HepG2 (cell line): Measurements from ENCODE around the gene CKAP2L. TPM values are rescaled to one million over a fixed set of nuclear protein-coding genes. Genes with fewer than 3 reads are reported as not detected.

ENCODE experiments used
- ATAC-seq: fragments of 200-7000 bp; cut with Tn5 transposase; 3 replicates; pipeline ENCODE4 v1.9.1; 2020; ENCODE audit warnings: mild to moderate bottlenecking, moderate library complexity
- BruUV-seq: library from RNA; stranded (reverse); fragments of 400-500 nt; replicated peaks from 2 replicates; lab custom pipeline; 2021; lab: Mats Ljungman, UMichigan
- CTCF ChIA-PET: fragments of 300-600 bp; formaldehyde crosslinking; extraction: SDS; loops from one replicate; lab custom pipeline; 2021; ENCODE audit warnings: low total read pairs, inconsistent platforms, low intra/inter-chr PET ratio; lab: Yijun Ruan, JAX
- POLR2A ChIA-PET: fragments of 350-600 bp; sonication (Branson Sonifier 250); formaldehyde crosslinking; loops from one replicate; lab custom pipeline; 2020; ENCODE audit warnings: antibody characterized with exemption, inconsistent platforms; lab: Yijun Ruan, JAX
- DNase-seq: peaks from one replicate; pipeline ENCODE4 v3.0.0-alpha.2; 2015; ENCODE audit warnings: low spot score
- FAIRE-seq: peaks from 3 replicates; lab custom pipeline; 2011; peaks lifted over from hg19 to GRCh38; lab: Jason Lieb, UNC
- H2AFZ ChIP-seq: one replicate; pipeline ENCODE4 v1.6.1; 2011; ENCODE audit warnings: low read length, inconsistent platforms
- H3K27ac ChIP-seq: fragments of 300-600 bp; 3 replicates; pipeline ENCODE4 v1.8.0; 2011; ENCODE audit warnings: mixed run types, mild to moderate bottlenecking, mixed read lengths, low read length, inconsistent platforms; ENCODE audit not compliant: insufficient read depth; ENCODE audit errors: extremely low read length
- H3K27me3 ChIP-seq, 2 experiments: fragments of 200-600 bp in 1 of 2; 2 replicates in 1 of 2; 3 replicates in 1 of 2; pipeline versions ENCODE4 v1.6.0 to v1.8.0; 2011; ENCODE audit warnings: low read length in 2 of 2, mild to moderate bottlenecking in 2 of 2, moderate library complexity in 2 of 2, inconsistent platforms in 1 of 2; ENCODE audit not compliant: insufficient read depth in 2 of 2, control insufficient read depth in 1 of 2
- H3K36me3 ChIP-seq, 2 experiments: fragments of 200-600 bp in 1 of 2; replicated peaks in 1 of 2; 2 replicates in 1 of 2; 3 replicates in 1 of 2; pipeline versions ENCODE4 v1.5.1 to v1.8.0; 2011; ENCODE audit warnings: low read length in 2 of 2, inconsistent platforms in 1 of 2; ENCODE audit not compliant: insufficient read depth in 2 of 2, control insufficient read depth in 1 of 2
- H3K4me1 ChIP-seq: 2 replicates; pipeline ENCODE4 v1.5.1; 2012; ENCODE audit warnings: low read length, inconsistent platforms; ENCODE audit not compliant: insufficient read depth
- H3K4me2 ChIP-seq: 2 replicates; pipeline ENCODE4 v1.6.0; 2011; ENCODE audit warnings: low read depth, low read length, inconsistent platforms
- H3K4me3 ChIP-seq, 3 experiments: fragments of 200-600 bp in 1 of 3; sonication (generic), shearing (Covaris generic) in 1 of 3; replicated peaks in 1 of 3; 2 replicates each; pipeline ENCODE4 v1.5.1; 2011 to 2016; ENCODE audit warnings: low read length in 3 of 3, inconsistent platforms in 2 of 3, low read depth in 2 of 3, mild to moderate bottlenecking in 2 of 3, control low read depth in 1 of 3, mixed read lengths in 1 of 3; ENCODE audit not compliant: insufficient read depth in 1 of 3
- H3K79me2 ChIP-seq: one replicate; pipeline ENCODE4 v1.6.1; 2011; ENCODE audit warnings: low read length, inconsistent platforms; ENCODE audit not compliant: insufficient read depth
- H3K9ac ChIP-seq: 2 replicates; pipeline ENCODE4 v1.6.0; 2011; ENCODE audit warnings: mild to moderate bottlenecking, low read depth, low read length, inconsistent platforms; ENCODE audit not compliant: insufficient read depth
- H3K9me3 ChIP-seq: 2 replicates; pipeline ENCODE4 v1.5.1; 2012; ENCODE audit warnings: mild to moderate bottlenecking, low read length
- H4K20me1 ChIP-seq: 2 replicates; pipeline ENCODE4 v1.6.0; 2011; ENCODE audit warnings: inconsistent platforms, mild to moderate bottlenecking, low read length, moderate library complexity; ENCODE audit not compliant: insufficient read depth
- BRCA1 ChIP-seq: sonication (generic); formaldehyde crosslinking; IDR thresholded peaks from 2 replicates; pipeline ENCODE4 v1.4.0; 2020; ENCODE audit warnings: missing genetic modification reagents
- CEBPZ ChIP-seq: IDR thresholded peaks from 2 replicates; pipeline ENCODE4 v1.6.1; 2012; ENCODE audit warnings: low read length, improper control_type of control experiment
- HIVEP1 ChIP-seq: sonication (generic); formaldehyde crosslinking; IDR thresholded peaks from 2 replicates; pipeline ENCODE4 v1.4.0; 2020; ENCODE audit warnings: mild to moderate bottlenecking, missing genetic modification reagents
- KDM1A ChIP-seq: IDR thresholded peaks from 2 replicates; pipeline ENCODE4 v1.6.1; 2016; ENCODE audit warnings: missing compliant biosample characterization
- KDM6A ChIP-seq: IDR thresholded peaks from 2 replicates; pipeline ENCODE4 v1.6.1; 2016; ENCODE audit warnings: low read depth
- MAFF ChIP-seq: IDR thresholded peaks from 2 replicates; pipeline ENCODE4 v1.6.1; 2011; ENCODE audit warnings: low read depth, low read length, improper control_type of control experiment
- NR3C1 ChIP-seq: sonication (generic); formaldehyde crosslinking; IDR thresholded peaks from 2 replicates; pipeline ENCODE4 v1.4.0; 2020; ENCODE audit warnings: missing genetic modification reagents
- POGZ ChIP-seq: sonication (generic); formaldehyde crosslinking; IDR thresholded peaks from 2 replicates; pipeline ENCODE4 v1.4.0; 2020; ENCODE audit warnings: mild to moderate bottlenecking, missing genetic modification reagents
- ZNF607 ChIP-seq: sonication (generic); formaldehyde crosslinking; IDR thresholded peaks from 2 replicates; pipeline ENCODE4 v1.5.1; 2020; ENCODE audit warnings: missing genetic modification reagents, mild to moderate bottlenecking, borderline replicate concordance
- WGBS: methylation state at CpG from one replicate; pipeline ENCODE4 v1.1.6; 2017; ENCODE audit warnings: low lambda C conversion rate; 5-methylcytosine and 5-hydroxymethylcytosine counted together
- in situ Hi-C: cut with HindIII; loops from 2 replicates; pipeline ENCODE4 v1.10.0; 2017; ENCODE audit warnings: low pct_unique_long_range_greater_than_20kb; ENCODE audit not compliant: extremely low pct_ligation_motif_present
- intact Hi-C: fragments of 100-400 bp; cut with micrococcal nuclease; formaldehyde crosslinking; loops from one replicate; pipeline ENCODE4 v1.10.0; 2022; ENCODE audit not compliant: unreplicated experiment
- polyA plus RNA-seq, 8 experiments: library from polyadenylated mRNA; depleted of rRNA in 3 of 8; stranded (reverse) in 7 of 8; unstranded in 1 of 8; fragments of >200 nt; fragmentation: Illumina TruSeq in 4 of 8; extraction: Trizol in 4 of 8; gene quantifications; 2 replicates each; pipeline versions ENCODE4 v1.2.1 to v1.2.3, GENCODE V29; 2011 to 2016; ENCODE audit warnings: low read depth in 4 of 8, missing spikeins in 1 of 8, mixed read lengths in 1 of 8; ENCODE audit not compliant: insufficient read depth in 1 of 8
- total RNA-seq, 5 experiments: library from RNA; depleted of rRNA; stranded (reverse); fragments of >200 nt; fragmentation: Illumina TruSeq; extraction: Trizol; gene quantifications; 2 replicates each; pipeline ENCODE4 v1.2.3, GENCODE V29; 2016; ENCODE audit warnings: low read depth in 1 of 5
- TF ChIP-seq, protein P1 (sequence below): IDR thresholded peaks from 2 replicates; pipeline ENCODE4 v1.6.1; 2018; ENCODE audit warnings: missing genetic modification reagents, mild to moderate bottlenecking, missing compliant biosample characterization
- TF ChIP-seq, protein P2 (sequence below): sonication (generic); formaldehyde crosslinking; IDR thresholded peaks from 2 replicates; pipeline ENCODE4 v1.5.0; 2020; ENCODE audit warnings: missing genetic modification reagents
- TF ChIP-seq, protein P3 (sequence below): sonication (generic); formaldehyde crosslinking; IDR thresholded peaks from 2 replicates; pipeline ENCODE4 v1.5.0; 2020; ENCODE audit warnings: missing genetic modification reagents

The CKAP2L gene
- total and polyA plus RNA-seq, 2 of the 13 experiments (the other 11 are each of a cell fraction or from before 2014, with no cell fraction given), result 7.1 to 9.5 TPM

DNA sequence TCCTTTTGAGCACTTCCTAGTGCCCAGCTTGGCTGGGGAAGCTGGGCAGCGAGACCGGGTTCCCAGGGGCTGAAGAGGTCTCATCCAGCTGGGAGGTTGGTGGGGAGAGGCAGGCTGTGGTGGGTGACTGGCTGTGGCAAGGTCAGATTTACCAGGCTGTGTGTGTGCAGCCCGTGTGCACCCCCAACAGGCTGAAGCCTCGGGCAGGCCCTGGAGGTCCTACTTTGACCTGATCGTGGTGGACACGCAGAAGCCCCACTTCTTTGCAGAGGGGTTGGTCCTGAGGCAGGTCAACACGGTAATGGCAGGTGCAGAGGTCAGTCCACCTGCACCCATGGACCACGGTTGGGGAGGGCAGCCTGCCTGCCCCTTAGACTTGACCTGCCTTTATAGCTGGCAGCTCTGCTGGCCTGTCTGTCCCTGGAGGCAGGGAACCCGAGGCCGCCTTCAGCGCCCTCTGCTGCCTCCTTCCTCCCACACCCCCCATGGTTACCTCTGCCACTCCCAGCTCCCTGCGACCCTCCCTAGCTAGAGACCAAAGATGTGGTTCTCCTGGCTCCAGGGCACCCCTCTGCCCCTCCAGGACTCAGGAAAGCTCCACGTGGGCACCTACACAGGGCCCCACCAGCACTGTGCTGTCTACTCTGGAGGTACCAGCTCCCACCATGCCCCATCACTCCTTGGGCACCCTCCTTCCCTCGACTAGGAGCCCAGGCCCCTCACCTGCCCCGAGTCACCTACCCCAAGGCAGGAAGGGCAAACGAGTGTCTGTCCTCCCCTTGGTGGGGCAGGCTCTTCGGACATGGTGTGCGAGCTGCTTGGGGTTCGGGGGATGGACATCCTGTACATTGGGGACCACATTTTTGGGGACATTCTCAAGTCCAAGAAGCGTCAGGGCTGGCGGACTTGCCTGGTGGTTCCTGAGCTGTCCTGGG is 39.6 kb downstream of the CKAP2L start:
- Histone ChIP-seq H2AFZ (no peak overlapping the region), H3K4me1 (peaks cover 23% of the 10 kb centered on the region), H3K27me3 (peaks cover 0 to 23% of the 10 kb centered on the region in 2 experiments), H3K4me2 (peak overlapping the region; percentile 86), H3K27ac (no peak overlapping the region), H3K9ac (0 out of 2 replicates have a peak overlapping the region, but pooled peaks have one; percentile 22), H3K79me2 (no peaks in the 10 kb centered on the region), H3K9me3 (no peaks in the 10 kb centered on the region), H4K20me1 (no peaks in the 10 kb centered on the region), H3K36me3 (no peaks in the 10 kb centered on the region), H3K4me3 (peak overlapping the region in 2 of 3 experiments; percentile 27 to 75; a peak in 4 of 6 replicates)
- ChIA-PET CTCF (interaction anchor here (0.6 to 5.8 kb wide), 5 partner anchors 34 to 142 kb away, joined by 3 to 113 read pairs (median 4); partner anchors contain the start of gene SLC20A1), POLR2A (interaction anchor here (0.6 to 4.2 kb wide), 10 partner anchors 12 to 141 kb away, joined by 3 to 30 read pairs (median 6); partner anchors contain the start of genes CHCHD5 and SLC20A1)
- DNase-seq (peak; percentile 47), FAIRE-seq (peak; percentile 60), ATAC-seq (peak; percentile 74)
- in situ Hi-C loops, result loop anchor here (5.0 kb wide), 2 partner anchors 98 to 123 kb away; no protein-coding TSS in a partner anchor
- no TSS peak for BruUV-seq
- intact Hi-C loops, result loop anchor here (1.0 to 10.0 kb wide), 3 partner anchors 94 to 460 kb away; partner anchors contain the start of gene TTL
- 22% methylated on average over 20 of the region's 21 CpGs for WGBS
- no peak for TF ChIP-seq KDM1A (CRISPR knock-in tag)
- no peak for TF ChIP-seq BRCA1 (CRISPR knock-in tag)
- TF ChIP-seq, protein P1, sequence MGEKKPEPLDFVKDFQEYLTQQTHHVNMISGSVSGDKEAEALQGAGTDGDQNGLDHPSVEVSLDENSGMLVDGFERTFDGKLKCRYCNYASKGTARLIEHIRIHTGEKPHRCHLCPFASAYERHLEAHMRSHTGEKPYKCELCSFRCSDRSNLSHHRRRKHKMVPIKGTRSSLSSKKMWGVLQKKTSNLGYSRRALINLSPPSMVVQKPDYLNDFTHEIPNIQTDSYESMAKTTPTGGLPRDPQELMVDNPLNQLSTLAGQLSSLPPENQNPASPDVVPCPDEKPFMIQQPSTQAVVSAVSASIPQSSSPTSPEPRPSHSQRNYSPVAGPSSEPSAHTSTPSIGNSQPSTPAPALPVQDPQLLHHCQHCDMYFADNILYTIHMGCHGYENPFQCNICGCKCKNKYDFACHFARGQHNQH (CRISPR knock-in tag), result peak; percentile 49; the same call in 1 of the 2 replicates
- TF ChIP-seq ZNF607 (CRISPR knock-in tag), result no peak
- no peak for TF ChIP-seq CEBPZ
- TF ChIP-seq, protein P2, sequence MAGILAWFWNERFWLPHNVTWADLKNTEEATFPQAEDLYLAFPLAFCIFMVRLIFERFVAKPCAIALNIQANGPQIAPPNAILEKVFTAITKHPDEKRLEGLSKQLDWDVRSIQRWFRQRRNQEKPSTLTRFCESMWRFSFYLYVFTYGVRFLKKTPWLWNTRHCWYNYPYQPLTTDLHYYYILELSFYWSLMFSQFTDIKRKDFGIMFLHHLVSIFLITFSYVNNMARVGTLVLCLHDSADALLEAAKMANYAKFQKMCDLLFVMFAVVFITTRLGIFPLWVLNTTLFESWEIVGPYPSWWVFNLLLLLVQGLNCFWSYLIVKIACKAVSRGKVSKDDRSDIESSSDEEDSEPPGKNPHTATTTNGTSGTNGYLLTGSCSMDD (CRISPR knock-in tag), result no peak
- peak; percentile 59; the same call in 1 of the 2 replicates for TF ChIP-seq HIVEP1
- no peak for TF ChIP-seq KDM6A
- TF ChIP-seq, protein P3, sequence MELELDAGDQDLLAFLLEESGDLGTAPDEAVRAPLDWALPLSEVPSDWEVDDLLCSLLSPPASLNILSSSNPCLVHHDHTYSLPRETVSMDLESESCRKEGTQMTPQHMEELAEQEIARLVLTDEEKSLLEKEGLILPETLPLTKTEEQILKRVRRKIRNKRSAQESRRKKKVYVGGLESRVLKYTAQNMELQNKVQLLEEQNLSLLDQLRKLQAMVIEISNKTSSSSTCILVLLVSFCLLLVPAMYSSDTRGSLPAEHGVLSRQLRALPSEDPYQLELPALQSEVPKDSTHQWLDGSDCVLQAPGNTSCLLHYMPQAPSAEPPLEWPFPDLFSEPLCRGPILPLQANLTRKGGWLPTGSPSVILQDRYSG (CRISPR knock-in tag), result no peak
- TF ChIP-seq NR3C1 (CRISPR knock-in tag), result 0 out of 2 replicates have a peak, but pooled peaks have one; percentile 33
- TF ChIP-seq POGZ (CRISPR knock-in tag), result 0 out of 2 replicates have a peak, but pooled peaks have one; percentile 18
- TF ChIP-seq MAFF, result no peak
